ENCODE measurements around the gene FAM131A.

FAM131A gene, protein sequence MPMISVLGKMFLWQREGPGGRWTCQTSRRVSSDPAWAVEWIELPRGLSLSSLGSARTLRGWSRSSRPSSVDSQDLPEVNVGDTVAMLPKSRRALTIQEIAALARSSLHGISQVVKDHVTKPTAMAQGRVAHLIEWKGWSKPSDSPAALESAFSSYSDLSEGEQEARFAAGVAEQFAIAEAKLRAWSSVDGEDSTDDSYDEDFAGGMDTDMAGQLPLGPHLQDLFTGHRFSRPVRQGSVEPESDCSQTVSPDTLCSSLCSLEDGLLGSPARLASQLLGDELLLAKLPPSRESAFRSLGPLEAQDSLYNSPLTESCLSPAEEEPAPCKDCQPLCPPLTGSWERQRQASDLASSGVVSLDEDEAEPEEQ

DNA sequence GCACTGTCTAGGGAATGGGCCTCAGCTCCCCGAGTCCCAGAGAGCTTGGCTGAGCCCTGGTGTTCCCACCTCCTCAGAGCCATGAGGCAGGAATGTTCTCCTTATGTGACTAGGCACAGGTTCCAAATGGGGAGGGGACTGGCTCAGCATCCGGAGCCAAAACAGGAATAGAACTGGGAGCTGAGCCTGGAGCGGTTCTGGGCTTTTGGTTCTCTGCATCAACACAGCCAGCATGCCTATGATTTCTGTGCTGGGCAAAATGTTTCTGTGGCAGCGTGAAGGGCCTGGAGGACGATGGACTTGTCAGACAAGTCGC is at the start of gene FAM131A:
TSS of gene FAM131A (plus strand) at position 202 of the 316 bp plus-strand sequence. CDS start at position 233, 31 bp downstream.
- DNase-seq, result no peak

DNA sequence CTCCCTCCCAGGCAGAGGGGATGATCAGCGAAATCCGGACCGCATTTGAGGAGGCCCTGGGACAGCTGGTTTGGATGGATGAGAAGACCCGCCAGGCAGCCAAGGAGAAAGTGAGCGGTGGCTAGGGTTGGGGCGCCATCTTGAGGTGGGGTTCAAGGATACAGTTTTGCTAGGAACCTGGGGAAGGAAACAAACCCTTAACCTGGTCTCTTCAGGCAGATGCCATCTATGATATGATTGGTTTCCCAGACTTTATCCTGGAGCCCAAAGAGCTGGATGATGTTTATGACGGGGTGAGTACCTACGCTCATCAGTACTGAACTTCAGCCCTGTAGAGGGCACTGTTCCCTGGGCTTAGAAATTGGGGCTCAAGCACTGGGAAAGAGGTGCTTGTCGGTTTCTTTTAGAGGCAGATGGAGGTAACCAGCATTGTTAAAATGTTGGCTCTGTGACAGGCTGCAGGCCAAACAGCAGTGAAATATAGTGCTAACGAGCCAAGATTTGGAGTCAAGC is 47.9 kb upstream of the FAM131A start:
- peak; percentile 64 for DNase-seq

DNA sequence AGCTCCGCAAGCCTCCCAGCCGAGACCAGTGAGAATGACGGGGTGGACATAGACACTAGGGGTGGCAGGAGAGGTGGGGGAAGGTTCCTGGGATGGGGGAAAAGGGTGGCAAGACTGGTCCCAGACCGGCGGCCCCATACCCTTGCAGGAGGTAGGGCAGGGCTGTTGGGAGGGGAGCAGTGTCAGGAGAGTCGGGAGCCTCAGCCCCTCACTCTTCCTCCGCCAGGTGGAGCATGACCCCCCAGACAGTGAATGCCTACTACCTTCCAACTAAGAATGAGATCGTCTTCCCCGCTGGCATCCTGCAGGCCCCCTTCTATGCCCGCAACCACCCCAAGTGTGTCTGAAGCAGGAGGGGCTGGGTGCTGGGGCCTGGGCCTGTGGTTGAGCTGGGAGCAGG is 47.1 kb upstream of the FAM131A start:
- no peak for DNase-seq

DNA sequence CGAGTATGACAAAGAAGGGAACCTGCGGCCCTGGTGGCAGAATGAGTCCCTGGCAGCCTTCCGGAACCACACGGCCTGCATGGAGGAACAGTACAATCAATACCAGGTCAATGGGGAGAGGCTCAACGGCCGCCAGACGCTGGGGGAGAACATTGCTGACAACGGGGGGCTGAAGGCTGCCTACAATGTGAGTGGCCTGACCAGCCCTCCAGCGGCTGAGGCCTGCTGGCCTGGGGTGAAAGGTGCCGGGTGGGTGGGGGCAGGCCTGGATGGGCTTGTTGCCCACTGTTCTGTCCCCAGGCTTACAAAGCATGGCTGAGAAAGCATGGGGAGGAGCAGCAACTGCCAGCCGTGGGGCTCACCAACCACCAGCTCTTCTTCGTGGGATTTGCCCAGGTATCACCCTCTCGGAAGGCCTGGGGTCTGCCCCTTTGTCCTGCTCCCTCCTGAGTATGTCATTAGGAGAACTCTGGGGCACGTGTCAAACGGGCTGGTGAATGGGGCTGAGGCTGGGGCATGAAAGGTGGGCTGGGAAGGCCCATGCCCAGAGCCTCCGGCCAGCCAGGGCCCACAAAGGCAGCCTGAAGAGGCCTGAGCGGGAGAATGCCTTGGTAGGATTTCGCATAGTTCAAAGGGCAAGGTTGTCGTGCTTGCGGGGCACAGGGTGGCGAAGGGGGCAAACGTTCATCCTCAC is 46.2 kb upstream of the FAM131A start:
- no peak for DNase-seq

DNA sequence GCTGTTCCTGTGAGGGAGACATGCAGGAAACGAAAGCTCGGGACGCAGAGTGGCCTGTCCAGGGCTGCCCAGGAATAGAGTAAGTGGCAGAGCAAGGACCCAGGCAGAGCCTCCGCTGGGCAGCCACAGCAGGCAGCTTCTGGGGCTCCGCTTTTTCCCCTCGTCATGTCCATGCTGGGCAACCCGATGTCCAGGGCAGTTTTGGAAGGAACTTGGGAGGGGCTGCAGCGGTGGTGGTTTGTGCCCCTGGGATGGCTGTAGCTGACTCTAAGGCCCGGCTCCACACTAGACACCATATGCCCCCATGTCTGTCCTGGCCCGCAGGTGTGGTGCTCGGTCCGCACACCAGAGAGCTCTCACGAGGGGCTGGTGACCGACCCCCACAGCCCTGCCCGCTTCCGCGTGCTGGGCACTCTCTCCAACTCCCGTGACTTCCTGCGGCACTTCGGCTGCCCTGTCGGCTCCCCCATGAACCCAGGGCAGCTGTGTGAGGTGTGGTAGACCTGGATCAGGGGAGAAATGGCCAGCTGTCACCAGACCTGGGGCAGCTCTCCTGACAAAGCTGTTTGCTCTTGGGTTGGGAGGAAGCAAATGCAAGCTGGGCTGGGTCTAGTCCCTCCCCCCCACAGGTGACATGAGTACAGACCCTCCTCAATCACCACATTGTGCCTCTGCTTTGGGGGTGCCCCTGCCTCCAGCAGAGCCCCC is 45.5 kb upstream of the FAM131A start:
- no peak for DNase-seq

DNA sequence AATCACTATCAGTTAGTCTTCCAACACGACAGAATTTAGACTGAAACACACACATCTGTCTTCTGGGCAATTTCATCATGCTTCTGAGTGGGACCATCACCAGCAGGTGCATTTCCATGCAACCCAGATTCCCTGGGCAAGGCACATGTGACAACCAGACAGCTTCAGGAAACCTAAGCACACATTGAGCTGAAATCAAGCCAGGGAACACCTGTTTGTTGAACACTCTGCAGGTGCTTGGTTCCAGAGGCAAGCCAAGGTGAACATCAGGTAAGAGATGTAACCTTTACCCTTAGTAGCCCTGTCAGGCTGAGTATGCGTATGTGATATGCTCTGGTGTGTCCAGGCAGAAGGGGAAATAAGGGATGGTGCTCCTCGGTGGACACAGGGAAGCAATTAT is 41.6 kb upstream of the FAM131A start:
- DNase-seq, result no peak

DNA sequence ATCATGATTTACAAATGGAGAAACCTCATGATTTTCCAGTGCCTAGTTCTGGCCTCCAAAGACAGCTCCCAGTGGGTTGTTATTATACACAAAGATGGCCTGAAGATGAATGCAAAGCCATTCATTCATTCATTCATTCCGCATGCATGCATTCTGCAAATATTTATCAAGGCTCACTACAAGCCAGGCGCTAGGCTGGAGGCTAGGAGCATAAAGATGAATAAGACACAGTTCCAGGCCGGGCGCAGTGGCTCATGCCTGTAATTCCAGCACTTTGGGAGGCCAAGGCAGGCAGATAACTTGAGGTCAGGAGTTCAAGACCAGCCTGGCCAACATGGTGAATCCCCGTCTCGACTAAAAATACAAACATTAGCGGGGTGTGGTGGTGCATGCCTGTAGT is 40.8 kb upstream of the FAM131A start:
- no peak for DNase-seq

DNA sequence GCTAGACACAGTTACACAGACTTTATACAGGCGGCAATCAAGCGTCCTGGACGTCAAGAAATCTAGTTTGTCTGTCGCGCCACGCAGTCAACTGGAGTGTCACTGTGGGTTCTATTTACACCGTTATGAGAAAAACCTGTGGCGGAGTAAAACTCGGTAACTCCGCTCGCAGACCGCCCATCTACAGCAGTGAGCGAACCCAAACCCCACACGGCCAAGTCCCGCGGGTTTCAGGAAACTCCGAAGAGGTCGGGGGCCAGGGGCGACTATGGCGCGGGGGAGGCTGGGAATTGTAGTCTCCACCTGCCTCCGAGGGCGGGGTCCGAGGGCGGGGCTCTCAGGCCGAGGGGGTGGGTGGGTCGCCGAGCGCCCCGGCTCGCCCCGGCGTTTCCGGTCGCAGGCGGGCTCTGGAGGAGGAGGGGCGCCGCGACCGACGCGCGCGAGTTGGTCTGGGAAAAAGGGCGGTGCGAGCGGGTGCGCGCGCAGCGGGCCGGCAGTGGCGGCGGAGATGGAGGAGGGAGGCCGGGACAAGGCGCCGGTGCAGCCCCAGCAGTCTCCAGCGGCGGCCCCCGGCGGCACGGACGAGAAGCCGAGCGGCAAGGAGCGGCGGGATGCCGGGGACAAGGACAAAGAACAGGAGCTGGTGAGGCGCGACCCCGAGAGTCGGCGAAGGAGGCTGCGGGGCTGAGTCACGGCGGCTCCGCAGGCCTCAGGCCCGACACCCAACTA is 38.5 kb upstream of the FAM131A start, which contains the start of gene PSMD2:
TSS of gene PSMD2 (plus strand) at position 483 of the 729 bp plus-strand sequence. CDS start at position 509, 26 bp downstream.
- DNase-seq, result peak; percentile 95

DNA sequence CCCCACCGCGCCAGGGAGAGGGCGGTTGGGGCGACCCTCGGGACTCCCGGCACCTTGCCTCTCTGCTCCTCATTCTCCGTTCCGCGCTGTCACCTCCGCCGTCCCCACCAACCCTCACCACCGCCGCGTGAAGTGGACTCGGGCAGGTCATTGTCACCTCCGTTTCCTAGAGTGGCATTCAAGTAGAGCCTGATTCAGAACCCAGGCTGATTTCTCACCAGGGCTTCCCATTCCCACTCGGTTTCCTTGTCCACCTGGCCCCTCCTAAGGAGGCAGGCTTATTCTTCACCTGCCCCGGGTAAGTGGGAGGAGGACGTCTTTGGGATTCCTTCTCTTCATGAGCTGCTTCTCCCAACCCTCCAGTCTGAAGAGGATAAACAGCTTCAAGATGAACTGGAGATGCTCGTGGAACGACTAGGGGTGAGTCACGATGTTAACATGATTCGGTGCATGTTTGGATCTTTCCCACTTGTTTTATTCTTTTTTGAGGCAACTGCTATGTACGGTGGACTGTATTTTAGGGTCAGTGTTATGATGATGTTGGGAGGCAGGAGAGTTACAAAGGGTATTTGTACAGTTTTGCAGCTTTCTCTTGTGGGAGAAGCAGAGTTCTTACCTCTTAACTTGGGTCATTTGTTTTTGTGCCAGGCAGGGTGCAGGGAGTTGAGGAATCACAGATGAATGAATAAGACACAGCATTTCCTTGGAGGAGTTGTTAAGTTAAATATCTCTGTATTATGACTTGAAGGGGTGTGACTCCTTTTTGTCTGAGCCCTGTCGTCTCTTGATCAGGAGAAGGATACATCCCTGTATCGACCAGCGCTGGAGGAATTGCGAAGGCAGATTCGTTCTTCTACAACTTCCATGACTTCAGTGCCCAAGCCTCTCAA is 37.7 kb upstream of the FAM131A start:
- no peak for DNase-seq

DNA sequence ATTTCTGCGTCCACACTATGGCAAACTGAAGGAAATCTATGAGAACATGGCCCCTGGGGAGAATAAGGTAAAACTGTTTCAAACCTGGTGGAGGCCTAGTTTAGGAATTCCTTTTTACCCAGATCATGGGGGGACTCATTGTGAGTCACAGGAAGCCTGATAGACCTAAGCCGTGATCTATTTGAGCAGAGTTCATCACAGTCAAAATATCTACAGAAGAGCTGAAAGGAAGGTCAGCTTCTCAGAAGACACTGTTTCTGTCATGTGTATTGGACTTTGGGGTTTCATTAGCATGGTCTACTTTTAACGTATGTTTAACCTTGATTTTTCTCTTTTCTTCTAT is 37.1 kb upstream of the FAM131A start:
- DNase-seq, result no peak

DNA sequence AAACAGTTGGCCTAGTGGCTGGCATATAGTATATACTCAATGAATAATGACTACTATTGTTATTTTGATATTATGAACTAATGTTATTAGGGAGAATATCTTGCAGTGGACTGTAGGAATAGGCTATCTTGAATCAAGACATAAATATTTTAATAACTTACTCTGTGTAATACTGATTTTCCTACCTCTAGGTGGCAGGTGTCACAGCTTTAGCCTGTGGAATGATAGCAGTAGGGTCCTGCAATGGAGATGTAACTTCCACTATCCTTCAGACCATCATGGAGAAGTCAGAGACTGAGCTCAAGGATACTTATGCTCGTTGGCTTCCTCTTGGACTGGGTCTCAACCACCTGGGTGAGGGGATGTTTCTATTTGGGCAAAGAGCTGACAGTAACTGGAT is 31.8 kb upstream of the FAM131A start:
- no peak for DNase-seq

DNA sequence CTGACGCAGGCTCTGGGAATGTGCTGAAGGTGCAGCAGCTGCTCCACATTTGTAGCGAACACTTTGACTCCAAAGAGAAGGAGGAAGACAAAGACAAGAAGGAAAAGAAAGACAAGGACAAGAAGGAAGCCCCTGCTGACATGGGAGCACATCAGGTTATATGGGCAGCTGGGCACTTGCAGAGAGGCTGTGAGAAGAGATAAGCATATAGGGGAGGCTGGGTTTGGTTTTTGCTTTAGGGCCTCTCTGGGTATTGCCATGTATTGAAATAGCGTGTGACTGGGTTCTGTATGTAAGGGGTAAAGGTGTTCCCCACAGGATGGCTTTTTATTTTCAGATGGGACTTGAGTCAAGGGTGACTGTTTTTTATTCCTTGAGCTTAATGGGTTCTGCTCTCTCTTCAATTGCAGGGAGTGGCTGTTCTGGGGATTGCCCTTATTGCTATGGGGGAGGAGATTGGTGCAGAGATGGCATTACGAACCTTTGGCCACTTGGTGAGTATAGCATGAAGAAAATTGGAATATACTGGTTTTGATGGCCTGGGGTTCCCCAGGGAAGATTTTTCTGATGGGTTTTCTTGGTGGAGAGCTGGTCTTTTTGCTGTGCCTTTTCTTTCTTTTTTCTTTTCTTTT is 30.9 kb upstream of the FAM131A start:
- DNase-seq, result no peak

DNA sequence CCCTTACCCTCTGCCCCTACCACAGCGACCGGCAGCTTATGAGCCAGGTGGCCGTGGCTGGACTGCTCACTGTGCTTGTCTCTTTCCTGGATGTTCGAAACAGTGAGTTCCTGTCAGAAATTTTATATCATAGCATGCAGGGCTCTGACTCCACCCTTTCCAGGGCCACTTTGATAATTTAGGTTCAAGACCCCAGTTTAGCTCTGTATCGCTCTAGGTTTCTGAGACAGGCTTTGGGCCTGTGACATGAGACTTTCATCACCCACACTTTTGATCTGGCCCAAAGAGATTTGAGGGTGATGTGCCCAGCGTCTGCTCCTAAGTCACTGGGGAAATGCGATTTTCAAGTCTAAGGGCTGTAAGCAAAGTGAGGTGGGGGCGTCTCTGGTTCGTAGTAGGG is 29.5 kb upstream of the FAM131A start:
- DNase-seq, result no peak

DNA sequence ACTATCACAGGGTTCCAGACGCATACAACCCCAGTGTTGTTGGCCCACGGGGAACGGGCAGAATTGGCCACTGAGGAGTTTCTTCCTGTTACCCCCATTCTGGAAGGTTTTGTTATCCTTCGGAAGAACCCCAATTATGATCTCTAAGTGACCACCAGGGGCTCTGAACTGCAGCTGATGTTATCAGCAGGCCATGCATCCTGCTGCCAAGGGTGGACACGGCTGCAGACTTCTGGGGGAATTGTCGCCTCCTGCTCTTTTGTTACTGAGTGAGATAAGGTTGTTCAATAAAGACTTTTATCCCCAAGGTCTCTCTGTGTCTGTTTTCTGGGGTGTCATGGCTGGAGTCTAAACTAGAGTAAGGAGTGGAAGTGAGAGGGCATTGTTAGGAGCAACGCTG is 28.7 kb upstream of the FAM131A start:
- DNase-seq, result no peak

DNA sequence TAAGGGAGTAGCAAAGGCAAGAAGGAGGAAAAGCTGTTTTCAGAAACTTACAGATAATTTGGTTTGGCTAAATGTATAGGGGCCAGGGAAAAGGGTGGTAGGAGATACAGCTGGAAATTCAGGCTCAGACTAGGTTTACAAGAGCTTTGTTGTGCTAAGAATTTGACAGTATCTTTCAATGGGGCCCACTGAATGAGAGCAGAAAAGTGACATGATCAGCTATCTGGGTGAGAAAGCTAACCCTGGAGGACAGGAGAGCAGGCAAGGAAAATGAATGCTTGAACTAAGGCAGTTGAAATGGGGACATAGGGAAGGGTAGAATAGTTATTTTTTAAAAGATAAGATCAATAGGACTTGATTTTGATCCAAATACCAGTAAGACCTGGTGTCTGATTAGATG is 25.8 kb upstream of the FAM131A start:
- DNase-seq, result no peak

DNA sequence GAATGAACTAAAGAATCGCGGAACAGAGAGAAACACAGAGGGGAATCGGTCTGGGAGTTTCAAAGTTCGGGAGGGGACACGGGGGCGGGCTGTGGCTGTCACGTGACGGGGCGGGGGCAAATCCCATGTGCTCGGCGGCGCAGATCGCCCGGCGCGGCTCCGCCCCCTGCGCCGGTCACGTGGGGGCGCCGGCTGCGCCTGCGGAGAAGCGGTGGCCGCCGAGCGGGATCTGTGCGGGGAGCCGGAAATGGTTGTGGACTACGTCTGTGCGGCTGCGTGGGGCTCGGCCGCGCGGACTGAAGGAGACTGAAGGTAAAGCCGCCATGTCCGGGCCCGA is 23.1 kb upstream of the FAM131A start, which contains the start of gene EIF4G1:
TSS of gene EIF4G1 (plus strand) at position 244 of the 337 bp plus-strand sequence. CDS start 1,191 bp downstream, outside the sequence.
- DNase-seq, result peak; percentile 94

DNA sequence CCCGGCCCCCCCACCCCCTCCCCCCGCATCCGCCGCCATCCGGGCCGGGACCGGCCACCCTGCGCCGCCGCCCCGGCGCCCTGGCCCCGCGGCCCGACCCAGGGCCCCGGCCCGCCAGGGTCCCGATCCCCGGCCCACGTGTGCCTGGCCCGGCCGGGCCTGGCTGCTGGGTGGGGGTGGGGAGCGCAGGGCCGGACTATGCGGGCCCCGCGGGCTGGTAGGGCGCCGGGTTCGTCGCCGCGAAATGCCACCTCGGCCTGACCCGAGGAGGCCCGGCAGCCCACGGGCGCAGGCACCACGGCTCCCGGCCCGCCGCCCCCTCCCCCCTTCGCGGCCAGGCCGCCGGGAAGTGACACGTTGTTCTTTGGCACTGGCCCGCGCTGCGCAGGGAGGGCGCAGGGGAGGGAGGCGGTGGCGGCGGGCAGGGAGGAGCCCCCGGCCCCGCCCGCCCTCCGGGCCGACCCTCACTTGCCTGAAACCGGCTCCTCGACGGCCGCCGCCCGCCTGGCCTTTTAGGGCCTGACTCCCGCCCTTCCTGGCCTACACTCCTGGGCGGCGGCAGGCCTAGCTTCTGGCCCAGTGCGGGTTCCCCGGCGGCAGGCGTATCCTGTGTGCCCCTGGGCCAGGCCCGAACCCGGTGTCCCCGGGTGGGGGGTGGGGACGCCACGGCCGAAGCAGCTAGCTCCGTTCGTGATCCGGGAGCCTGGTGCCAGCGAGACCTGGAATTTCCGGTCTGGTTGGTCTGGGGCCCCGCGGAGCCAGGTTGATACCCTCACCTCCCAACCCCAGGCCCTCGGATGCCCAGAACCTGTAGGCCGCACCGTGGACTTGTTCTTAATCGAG is 22.5 kb upstream of the FAM131A start:
- peak; percentile 66 for DNase-seq

DNA sequence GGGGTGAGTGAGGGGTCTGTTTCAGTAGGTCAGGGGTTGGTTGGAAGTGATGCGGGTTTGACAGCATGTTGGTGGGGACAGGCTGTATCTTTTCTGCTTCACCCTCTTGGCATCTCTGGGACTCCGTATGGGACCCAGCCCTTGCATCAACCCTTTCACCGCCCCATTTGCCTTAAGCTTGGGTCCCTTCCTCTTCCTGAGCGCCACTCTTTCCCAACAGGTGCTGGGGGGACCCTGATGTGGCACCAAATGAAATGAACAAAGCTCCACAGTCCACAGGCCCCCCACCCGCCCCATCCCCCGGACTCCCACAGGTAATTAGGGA is 21.9 kb upstream of the FAM131A start:
- no peak for DNase-seq

DNA sequence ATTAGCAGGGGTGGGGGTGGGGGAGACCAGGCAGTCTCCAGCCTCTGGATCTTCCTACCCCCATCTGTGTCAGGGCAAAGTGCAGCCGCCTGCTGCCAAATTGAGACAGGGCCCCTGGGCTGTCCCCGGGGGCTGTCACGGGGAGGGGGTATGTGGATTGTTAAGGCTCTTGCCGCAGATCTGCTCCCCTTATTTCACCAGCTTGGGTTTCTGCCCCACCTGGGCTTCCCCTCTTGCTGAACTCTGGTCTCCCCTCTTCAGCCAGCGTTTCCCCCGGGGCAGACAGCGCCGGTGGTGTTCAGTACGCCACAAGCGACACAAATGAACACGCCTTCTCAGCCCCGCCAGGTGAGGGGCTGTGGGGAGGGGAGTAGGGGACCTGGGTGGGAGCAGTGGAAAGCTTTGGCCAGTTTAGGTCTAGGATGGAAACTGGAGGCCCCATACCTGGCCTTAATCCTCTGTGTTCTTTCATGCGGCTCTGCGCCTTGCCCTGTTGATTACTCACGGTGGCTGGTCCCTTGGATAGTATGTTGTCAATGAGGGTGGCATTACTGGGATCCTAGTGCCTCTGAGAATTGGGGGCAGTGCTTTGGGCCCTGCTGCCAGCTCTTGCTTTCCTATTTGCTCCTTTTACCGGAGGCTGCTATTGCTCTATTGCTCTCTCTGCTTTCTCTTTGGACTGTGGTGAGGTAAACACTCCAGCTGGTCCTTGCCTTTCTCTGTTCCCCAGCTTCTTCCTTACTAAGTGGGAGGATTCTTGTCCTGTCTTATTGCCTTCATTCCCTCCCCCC is 21.3 kb upstream of the FAM131A start:
- DNase-seq, result no peak

DNA sequence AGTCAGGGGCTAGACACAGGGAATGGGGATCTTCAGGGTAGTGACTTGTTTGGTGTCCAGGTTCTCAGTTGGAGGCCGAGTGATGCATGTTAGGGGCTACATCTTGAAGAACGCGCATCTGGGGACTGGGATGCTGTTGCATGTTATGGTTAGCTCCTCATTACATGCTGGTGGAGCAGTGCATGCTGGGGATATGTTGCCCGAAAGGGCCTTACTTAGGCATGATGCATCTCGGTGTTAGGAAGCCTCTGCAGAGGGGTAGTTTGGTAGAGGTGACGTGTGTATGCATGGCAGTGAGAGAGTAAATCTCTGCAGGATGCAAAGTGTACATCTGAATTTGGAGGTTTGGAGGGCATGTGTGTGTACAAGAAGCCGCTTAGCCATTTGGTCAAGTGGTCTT is 20.6 kb upstream of the FAM131A start:
- DNase-seq, result no peak

Measured in activated CD4-positive, CD25-positive, alpha-beta regulatory T cell treated with anti-CD3 and anti-CD28 coated beads, Interleukin-2, amount 50 U/mL, for 72 hours (primary cell).